Measurements from ENCODE around the gene GLYR1. TPM values are rescaled to one million over a fixed set of nuclear protein-coding genes. Genes with fewer than 3 reads are reported as not detected.

The GLYR1 gene
- polyA plus RNA-seq, 1 donor from 2014 or later: 78.6 TPM

- no peak for TF ChIP-seq REST (IDR thresholded peaks at IDR 0.05; ENCODE audit: borderline replicate concordance)
- no peak for TF ChIP-seq EP300 (conservative IDR thresholded peaks at IDR 0.05; ENCODE audit: poor library complexity, severe bottlenecking)
- TF ChIP-seq MXI1 (conservative IDR thresholded peaks at IDR 0.05; ENCODE audit: poor library complexity, severe bottlenecking): no peak
Observed at GRCh38 chr16:4874666-4875065, 27.6 kb upstream of the GLYR1 start (continued).

- H3K9me2 ChIP-seq (ENCODE audit: insufficient read depth, low read length): no peaks in the 10 kb centered on the region
- TF ChIP-seq MXI1 (conservative IDR thresholded peaks at IDR 0.05; ENCODE audit: poor library complexity, severe bottlenecking) (no peak), EP300 (conservative IDR thresholded peaks at IDR 0.05; ENCODE audit: poor library complexity, severe bottlenecking) (no peak), REST (IDR thresholded peaks at IDR 0.05; ENCODE audit: borderline replicate concordance) (no peak), EZH2 (IDR thresholded peaks at IDR 0.05; ENCODE audit: borderline replicate concordance, insufficient read depth, low read length, poor library complexity, severe bottlenecking) (no peak), CTCF (IDR thresholded peaks at IDR 0.05; ENCODE audit: poor library complexity, severe bottlenecking) (no peak), SMC3 (conservative IDR thresholded peaks at IDR 0.05; ENCODE audit: poor library complexity) (no peak)
- no peak overlapping the region for H2AFZ ChIP-seq (ENCODE audit: low read depth, low read length)
- no peaks in the 10 kb centered on the region for H3K9me3 ChIP-seq (ENCODE audit: low read length)
- no peak overlapping the region for H3K27ac ChIP-seq (ENCODE audit: low read length)
- no peaks in the 10 kb centered on the region for H3F3A ChIP-seq (ENCODE audit: insufficient read depth, low read length, poor library complexity, severe bottlenecking)
- H3K27me3 ChIP-seq (ENCODE audit: insufficient read depth, low read depth, low read length): no peaks in the 10 kb centered on the region
- H3K4me3 ChIP-seq (ENCODE audit: low read length): no peak overlapping the region
- peaks cover under 1% of the 10 kb centered on the region for H3K79me2 ChIP-seq (replicated peaks; ENCODE audit: insufficient read depth, low read length)
- no peak overlapping the region for H3K9ac ChIP-seq (ENCODE audit: low read length)
- H4K20me1 ChIP-seq (ENCODE audit: insufficient read depth): no peaks in the 10 kb centered on the region
- no peaks in the 10 kb centered on the region for H3K36me3 ChIP-seq (ENCODE audit: insufficient read depth, low read length)
- H3K4me2 ChIP-seq (ENCODE audit: low read length): no peak overlapping the region
Observed at GRCh38 chr16:4873091-4873490, 26.0 kb upstream of the GLYR1 start.

All from neural cell (in vitro differentiated cells).